SH-SY5Y (cell line): ENCODE data around the gene ARHGAP15.

Experiments used
- GATA2 ChIP-seq: IDR thresholded peaks from 2 replicates; pipeline ENCODE4 v1.6.1; 2011; ENCODE audit warnings: mild to moderate bottlenecking, low read depth, low read length
- GATA3 ChIP-seq: IDR thresholded peaks from 2 replicates; pipeline ENCODE4 v1.6.1; 2011; ENCODE audit warnings: low read depth, mild to moderate bottlenecking, low read length, moderate library complexity

DNA sequence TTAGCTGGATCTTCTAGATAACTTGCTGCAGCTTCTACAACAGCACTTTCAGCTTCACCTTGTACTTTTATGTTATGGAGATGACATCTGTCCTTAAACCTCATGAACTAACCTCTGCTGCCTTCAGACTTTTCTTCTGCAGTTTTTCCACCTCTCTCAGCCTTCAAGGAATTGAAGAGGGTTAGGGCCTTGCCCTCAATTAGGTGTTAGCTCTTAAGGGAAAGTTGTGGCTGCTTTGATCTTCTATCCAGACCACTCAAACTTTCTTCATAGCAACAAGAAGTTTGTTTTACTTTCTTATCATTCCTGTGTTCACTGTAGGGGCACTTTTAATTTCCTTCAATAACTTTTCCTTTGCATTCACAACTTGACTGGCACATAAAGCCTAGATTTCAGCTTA lies 52.3 kb downstream of the ARHGAP15 start:
- TF ChIP-seq GATA3 (no peak), GATA2 (no peak)
